Measurements from ENCODE around the gene PDE6A.

PDE6A gene

GRCh38 chr5:149810856-149811255 lies 133.7 kb downstream of the PDE6A start:
- no peak for DNase-seq (ENCODE audit: low read depth in 2 of 2)

DNA sequence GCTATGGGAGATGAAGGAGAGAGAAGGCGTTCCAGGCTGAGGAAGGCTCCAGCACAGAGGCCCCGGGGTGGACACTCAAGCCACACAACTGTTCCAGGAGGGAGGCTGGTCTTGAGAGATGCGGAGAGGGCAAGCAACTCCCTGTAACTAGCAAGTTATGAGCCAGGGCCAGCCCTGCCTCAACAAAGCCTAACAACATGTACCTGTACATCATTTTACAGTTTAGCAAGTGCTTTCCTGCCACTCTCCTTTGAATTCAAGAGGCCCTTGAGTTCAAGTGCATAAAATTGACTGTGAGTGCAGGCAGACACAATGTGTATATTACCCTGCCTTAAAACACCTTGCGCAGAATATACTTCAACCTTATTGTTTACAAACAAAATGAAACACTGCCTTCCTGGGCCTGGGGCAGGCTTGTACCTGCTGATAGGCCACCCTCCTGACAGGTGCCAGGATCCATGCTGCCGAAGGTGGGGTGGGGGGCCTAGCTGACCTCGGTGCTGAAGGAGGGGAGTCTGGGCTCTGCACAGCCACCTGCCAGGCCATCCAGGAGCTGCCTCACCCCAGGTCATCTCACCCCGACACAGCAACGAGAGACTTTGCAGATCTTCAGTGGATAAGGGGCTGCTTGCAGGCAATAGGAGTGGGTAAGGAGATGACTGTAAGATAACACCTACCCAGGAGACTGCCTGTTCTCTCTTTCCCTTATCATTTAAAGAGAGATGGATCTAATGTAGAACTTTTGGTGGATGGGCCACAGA lies 134.5 kb downstream of the PDE6A start:
- no peak for DNase-seq (ENCODE audit: low read depth in 2 of 2)

- DNase-seq (ENCODE audit: low read depth in 2 of 2), result no peak
Observed at GRCh38 chr5:149808264-149808982, 136.2 kb downstream of the PDE6A start.

All from fibroblast of skin of left quadriceps (primary cell).